Panc1 (cell line): ENCODE data around the gene CSTA.

Source experiments
- POLR2AphosphoS5 ChIP-seq: IDR thresholded peaks from 2 replicates; pipeline ENCODE4 v1.6.1; 2012; ENCODE audit warnings: mild to moderate bottlenecking, low read depth, low read length, moderate library complexity
- TF ChIP-seq, protein P1 (sequence below): fragments of 450-650 bp; IDR thresholded peaks from 2 replicates; pipeline ENCODE4 v1.5.1; 2017; ENCODE audit warnings: mild to moderate bottlenecking
- TF ChIP-seq, protein P2 (sequence below), 2 experiments: IDR thresholded peaks; 2 replicates each; pipeline ENCODE4 v1.6.1; 2011 to 2012; ENCODE audit warnings: low read depth in 2 of 2, control low read depth in 1 of 2, low read length in 1 of 2, mild to moderate bottlenecking in 1 of 2, moderate library complexity in 1 of 2; ENCODE audit not compliant: insufficient read depth in 1 of 2

- TF ChIP-seq POLR2AphosphoS5: no peak
- TF ChIP-seq, protein P1, sequence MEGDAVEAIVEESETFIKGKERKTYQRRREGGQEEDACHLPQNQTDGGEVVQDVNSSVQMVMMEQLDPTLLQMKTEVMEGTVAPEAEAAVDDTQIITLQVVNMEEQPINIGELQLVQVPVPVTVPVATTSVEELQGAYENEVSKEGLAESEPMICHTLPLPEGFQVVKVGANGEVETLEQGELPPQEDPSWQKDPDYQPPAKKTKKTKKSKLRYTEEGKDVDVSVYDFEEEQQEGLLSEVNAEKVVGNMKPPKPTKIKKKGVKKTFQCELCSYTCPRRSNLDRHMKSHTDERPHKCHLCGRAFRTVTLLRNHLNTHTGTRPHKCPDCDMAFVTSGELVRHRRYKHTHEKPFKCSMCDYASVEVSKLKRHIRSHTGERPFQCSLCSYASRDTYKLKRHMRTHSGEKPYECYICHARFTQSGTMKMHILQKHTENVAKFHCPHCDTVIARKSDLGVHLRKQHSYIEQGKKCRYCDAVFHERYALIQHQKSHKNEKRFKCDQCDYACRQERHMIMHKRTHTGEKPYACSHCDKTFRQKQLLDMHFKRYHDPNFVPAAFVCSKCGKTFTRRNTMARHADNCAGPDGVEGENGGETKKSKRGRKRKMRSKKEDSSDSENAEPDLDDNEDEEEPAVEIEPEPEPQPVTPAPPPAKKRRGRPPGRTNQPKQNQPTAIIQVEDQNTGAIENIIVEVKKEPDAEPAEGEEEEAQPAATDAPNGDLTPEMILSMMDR: no peak
- TF ChIP-seq, protein P2, sequence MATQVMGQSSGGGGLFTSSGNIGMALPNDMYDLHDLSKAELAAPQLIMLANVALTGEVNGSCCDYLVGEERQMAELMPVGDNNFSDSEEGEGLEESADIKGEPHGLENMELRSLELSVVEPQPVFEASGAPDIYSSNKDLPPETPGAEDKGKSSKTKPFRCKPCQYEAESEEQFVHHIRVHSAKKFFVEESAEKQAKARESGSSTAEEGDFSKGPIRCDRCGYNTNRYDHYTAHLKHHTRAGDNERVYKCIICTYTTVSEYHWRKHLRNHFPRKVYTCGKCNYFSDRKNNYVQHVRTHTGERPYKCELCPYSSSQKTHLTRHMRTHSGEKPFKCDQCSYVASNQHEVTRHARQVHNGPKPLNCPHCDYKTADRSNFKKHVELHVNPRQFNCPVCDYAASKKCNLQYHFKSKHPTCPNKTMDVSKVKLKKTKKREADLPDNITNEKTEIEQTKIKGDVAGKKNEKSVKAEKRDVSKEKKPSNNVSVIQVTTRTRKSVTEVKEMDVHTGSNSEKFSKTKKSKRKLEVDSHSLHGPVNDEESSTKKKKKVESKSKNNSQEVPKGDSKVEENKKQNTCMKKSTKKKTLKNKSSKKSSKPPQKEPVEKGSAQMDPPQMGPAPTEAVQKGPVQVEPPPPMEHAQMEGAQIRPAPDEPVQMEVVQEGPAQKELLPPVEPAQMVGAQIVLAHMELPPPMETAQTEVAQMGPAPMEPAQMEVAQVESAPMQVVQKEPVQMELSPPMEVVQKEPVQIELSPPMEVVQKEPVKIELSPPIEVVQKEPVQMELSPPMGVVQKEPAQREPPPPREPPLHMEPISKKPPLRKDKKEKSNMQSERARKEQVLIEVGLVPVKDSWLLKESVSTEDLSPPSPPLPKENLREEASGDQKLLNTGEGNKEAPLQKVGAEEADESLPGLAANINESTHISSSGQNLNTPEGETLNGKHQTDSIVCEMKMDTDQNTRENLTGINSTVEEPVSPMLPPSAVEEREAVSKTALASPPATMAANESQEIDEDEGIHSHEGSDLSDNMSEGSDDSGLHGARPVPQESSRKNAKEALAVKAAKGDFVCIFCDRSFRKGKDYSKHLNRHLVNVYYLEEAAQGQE (IDR thresholded peaks at IDR 0.05; ENCODE audit: insufficient read depth in 1 of 2, low read depth in 2 of 2, low read length in 1 of 2): no peak
Measured at GRCh38 chr3:122349171-122349570, 24.1 kb downstream of the CSTA start.
